ENCODE measurements around the gene NPRL2.
A peak's percentile ranks its signal among the peaks of the same experiment; 100 is the strongest.

NPRL2 gene

GRCh38 chr3:50373146-50374051 lies 22.8 kb upstream of the NPRL2 start:
- DNase-seq: no peak

GRCh38 chr3:50372349-50372748 lies 21.8 kb upstream of the NPRL2 start:
- no peak for DNase-seq

GRCh38 chr3:50371133-50371685 lies 20.6 kb upstream of the NPRL2 start:
- no peak for DNase-seq

GRCh38 chr3:50370594-50370993 lies 20.0 kb upstream of the NPRL2 start:
- no peak for DNase-seq

GRCh38 chr3:50369012-50369670 lies 18.6 kb upstream of the NPRL2 start:
- no peak for DNase-seq

- no peak for DNase-seq
Measured at GRCh38 chr3:50365842-50366220, 15.3 kb upstream of the NPRL2 start.

- DNase-seq: peak; percentile 97
Measured at GRCh38 chr3:50365080-50365841, 14.7 kb upstream of the NPRL2 start.

- no peak for DNase-seq
Measured at GRCh38 chr3:50364573-50365079, 14.1 kb upstream of the NPRL2 start.

- DNase-seq: no peak
Measured at GRCh38 chr3:50359760-50360110, 9.2 kb upstream of the NPRL2 start.

GRCh38 chr3:50358911-50359759 lies 8.6 kb upstream of the NPRL2 start, which contains the start of gene TMEM115:
TSS of gene TMEM115 (minus strand) at chr3:50359521. CDS start at chr3:50359063, 458 bp downstream.
- DNase-seq: peak; percentile 99

GRCh38 chr3:50358355-50358910 lies 7.9 kb upstream of the NPRL2 start:
- no peak for DNase-seq

- DNase-seq: no peak
Measured at GRCh38 chr3:50357481-50357880, 6.9 kb upstream of the NPRL2 start.

GRCh38 chr3:50356553-50356952 lies 6.0 kb upstream of the NPRL2 start:
- DNase-seq: no peak

GRCh38 chr3:50355829-50356552 lies 5.4 kb upstream of the NPRL2 start:
- DNase-seq: no peak

GRCh38 chr3:50354850-50355249 lies 4.3 kb upstream of the NPRL2 start:
- DNase-seq: no peak

GRCh38 chr3:50354186-50354764 lies 3.7 kb upstream of the NPRL2 start:
- DNase-seq: no peak

- no peak for DNase-seq
Measured at GRCh38 chr3:50353245-50354004, 2.9 kb upstream of the NPRL2 start.

GRCh38 chr3:50352781-50353180 lies 2.2 kb upstream of the NPRL2 start:
- no peak for DNase-seq

- no peak for DNase-seq
Measured at GRCh38 chr3:50351323-50351697, 735 bp upstream of the NPRL2 start.

- DNase-seq: no peak
Measured at GRCh38 chr3:50350213-50350526, 405 bp downstream of the NPRL2 start.
